WERI-Rb-1 (cell line): ENCODE measurements around the gene KAT6B.

Experiments used
- DNase-seq: peaks from one replicate; pipeline ENCODE4 v3.0.0-alpha.2; 2020
- H3K27ac ChIP-seq: fragments of 250-450 bp; sonication (Bioruptor Pico); 2 replicates; pipeline ENCODE4 v1.5.1; 2020; ENCODE audit warnings: mild to moderate bottlenecking, moderate library complexity
- H3K27me3 ChIP-seq: fragments of 250-450 bp; sonication (Bioruptor Pico); 2 replicates; pipeline ENCODE4 v1.5.1; 2021; ENCODE audit warnings: mild to moderate bottlenecking, low read depth, moderate library complexity; ENCODE audit not compliant: insufficient read depth, severe bottlenecking
- H3K36me3 ChIP-seq: fragments of 250-450 bp; sonication (Bioruptor Pico); 2 replicates; pipeline ENCODE4 v1.5.1; 2020; ENCODE audit warnings: mild to moderate bottlenecking, moderate library complexity
- H3K4me3 ChIP-seq: 2 replicates; pipeline ENCODE4 v1.5.1; 2011; ENCODE audit warnings: low read depth, mild to moderate bottlenecking, control low read depth, low read length
- H3K9me3 ChIP-seq: fragments of 250-450 bp; sonication (Bioruptor Pico); 2 replicates; pipeline ENCODE4 v1.5.1; 2021; ENCODE audit warnings: mild to moderate bottlenecking, moderate library complexity; ENCODE audit not compliant: severe bottlenecking
- CTCF ChIP-seq: IDR thresholded peaks from 2 replicates; pipeline ENCODE4 v1.5.1; 2011; ENCODE audit warnings: low read depth, mild to moderate bottlenecking, control low read depth, inconsistent platforms, low read length

Gene KAT6B

GRCh38 chr10:75037171-75038153 lies 211.1 kb downstream of the KAT6B start:
- TF ChIP-seq CTCF, result no peak
- H3K27me3 ChIP-seq, result no peaks in the 10 kb centered on the region
- DNase-seq, result no peak
- H3K36me3 ChIP-seq, result no peaks in the 10 kb centered on the region
- H3K27ac ChIP-seq, result no peak overlapping the region
- no peak overlapping the region for H3K4me3 ChIP-seq
- H3K9me3 ChIP-seq, result no peaks in the 10 kb centered on the region

GRCh38 chr10:75038335-75038734 lies 211.9 kb downstream of the KAT6B start:
- Histone ChIP-seq H3K27ac (no peak overlapping the region), H3K9me3 (no peaks in the 10 kb centered on the region), H3K36me3 (no peaks in the 10 kb centered on the region), H3K27me3 (no peaks in the 10 kb centered on the region), H3K4me3 (no peak overlapping the region)
- TF ChIP-seq CTCF, result no peak
- DNase-seq, result no peak

- no peaks in the 10 kb centered on the region for H3K36me3 ChIP-seq
- peak; percentile 56 for DNase-seq
- no peak for TF ChIP-seq CTCF
- no peak overlapping the region for H3K4me3 ChIP-seq
- H3K27me3 ChIP-seq, result no peaks in the 10 kb centered on the region
- peak overlapping the region; percentile 38; the same call in 1 of the 2 replicates for H3K27ac ChIP-seq
- H3K9me3 ChIP-seq, result peaks cover 4% of the 10 kb centered on the region
Observed at GRCh38 chr10:75040576-75040975, 214.2 kb downstream of the KAT6B start.

GRCh38 chr10:75042292-75042974 lies 216.0 kb downstream of the KAT6B start:
- no peak for TF ChIP-seq CTCF
- H3K27ac ChIP-seq, result no peak overlapping the region
- DNase-seq, result no peak
- peaks cover 4% of the 10 kb centered on the region for H3K9me3 ChIP-seq
- no peaks in the 10 kb centered on the region for H3K27me3 ChIP-seq
- no peak overlapping the region for H3K4me3 ChIP-seq
- H3K36me3 ChIP-seq, result no peaks in the 10 kb centered on the region

- Histone ChIP-seq H3K27me3 (no peaks in the 10 kb centered on the region), H3K27ac (no peak overlapping the region), H3K4me3 (no peak overlapping the region), H3K36me3 (no peaks in the 10 kb centered on the region), H3K9me3 (peaks cover 4% of the 10 kb centered on the region)
- DNase-seq, result no peak
- no peak for TF ChIP-seq CTCF
Observed at GRCh38 chr10:75043256-75044131, 217.1 kb downstream of the KAT6B start.
